Lung (tissue), 12 donors: Measurements from ENCODE around the gene XRCC5. TPM values are rescaled to one million over a fixed set of nuclear protein-coding genes. Genes with fewer than 3 reads are reported as not detected.

ENCODE experiments used
- ATAC-seq: fragments of 200-7000 bp; cut with Tn5 transposase; one replicate; pipeline ENCODE4 v1.9.1; 2020; ENCODE audit warnings: moderate number of reproducible peaks; ENCODE audit not compliant: insufficient read depth, low FRiP score
- DNase-seq, 3 donors: peaks; one replicate each; pipeline ENCODE4 v3.0.0-alpha.2; 2013 to 2017
- H3K27ac ChIP-seq, 2 donors: one replicate each; pipeline ENCODE4 v1.5.1; 2013; ENCODE audit warnings: mild to moderate bottlenecking in 2 of 2, moderate library complexity in 2 of 2, control low read depth in 1 of 2, inconsistent platforms in 1 of 2, low read depth in 1 of 2, low read length in 1 of 2
- H3K27me3 ChIP-seq, 3 donors: one replicate each; pipeline ENCODE4 v1.5.1; 2013; ENCODE audit warnings: low read length in 2 of 3; ENCODE audit not compliant: control insufficient read depth in 3 of 3, insufficient read depth in 3 of 3
- H3K36me3 ChIP-seq, 4 donors: one replicate each; pipeline ENCODE4 v1.5.1; 2013; ENCODE audit warnings: low read length in 4 of 4, mild to moderate bottlenecking in 1 of 4, moderate library complexity in 1 of 4; ENCODE audit not compliant: control insufficient read depth in 4 of 4, insufficient read depth in 4 of 4
- H3K4me1 ChIP-seq, 5 donors: one replicate each; pipeline ENCODE4 v1.5.1; 2013; ENCODE audit warnings: low read length in 5 of 5, mild to moderate bottlenecking in 2 of 5, moderate library complexity in 1 of 5; ENCODE audit not compliant: control insufficient read depth in 5 of 5, insufficient read depth in 5 of 5
- H3K4me3 ChIP-seq: one replicate; pipeline ENCODE4 v1.5.1; 2013; ENCODE audit warnings: mild to moderate bottlenecking, control low read depth, moderate library complexity
- H3K9ac ChIP-seq, 2 donors: one replicate each; pipeline ENCODE4 v1.5.1; 2013; ENCODE audit warnings: low read length in 2 of 2, control low read depth in 1 of 2; ENCODE audit not compliant: insufficient read depth in 1 of 2
- H3K9me3 ChIP-seq, 4 donors: one replicate each; pipeline ENCODE4 v1.5.1; 2013; ENCODE audit warnings: low read length in 3 of 4, mild to moderate bottlenecking in 1 of 4, moderate library complexity in 1 of 4; ENCODE audit not compliant: control insufficient read depth in 4 of 4, insufficient read depth in 3 of 4
- CTCF ChIP-seq: IDR thresholded peaks from 2 replicates; pipeline ENCODE4 v1.5.1; 2012; ENCODE audit warnings: mild to moderate bottlenecking; ENCODE audit errors: control extremely low read depth, extremely low read depth
- WGBS, 2 donors: extraction: QIAGEN DNeasy Blood & Tissue Kit; methylation state at CpG; one replicate each; pipeline ENCODE4 v1.1.7; 2013; 5-methylcytosine and 5-hydroxymethylcytosine counted together
- polyA plus RNA-seq, 2 donors: library from polyadenylated mRNA; stranded (reverse); fragments of 200-250 nt; gene quantifications; one replicate each; pipeline ENCODE4 v1.2.1, GENCODE V29; 2013
- total RNA-seq, 2 donors: library from RNA; depleted of rRNA in 1 of 2; stranded (reverse); fragments of >200 nt in 1 of 2; gene quantifications; one replicate each; pipeline ENCODE4 v1.2.1, GENCODE V29; 2014 to 2021
- donor health status: control.
- donor health status: control.
- donor health status: Bipolar disorder and iron deficiency.
- donor health status: healthy.
- donor health status: DM: yes; HTN: yes; CAD: no.

The XRCC5 gene
- total and polyA plus RNA-seq, 4 donors: 67.3 to 200 (median 144) TPM

- TF ChIP-seq CTCF: no peak
- H3K9ac ChIP-seq: no peak overlapping the region
- no peak overlapping the region for H3K27ac ChIP-seq
- DNase-seq (no peak), ATAC-seq (no peak)
- WGBS, 2 donors: 96 to 97% methylated on average over 9 of the region's 9 CpGs
- peaks cover 0 to 1% (median 0%) of the 10 kb centered on the region in 5 donors for H3K4me1 ChIP-seq
- no peaks in the 10 kb centered on the region for H3K9me3 ChIP-seq
- H3K27me3 ChIP-seq: no peaks in the 10 kb centered on the region
- no peak overlapping the region for H3K4me3 ChIP-seq
- no peaks in the 10 kb centered on the region for H3K36me3 ChIP-seq
Observed at GRCh38 chr2:216098421-216099334, 10.5 kb upstream of the XRCC5 start.

GRCh38 chr2:216101109-216101508 is 8.0 kb upstream of the XRCC5 start:
- ATAC-seq (no peak), DNase-seq (no peak)
- Histone ChIP-seq H3K9ac (no peak overlapping the region), H3K36me3 (no peaks in the 10 kb centered on the region), H3K9me3 (no peaks in the 10 kb centered on the region), H3K27me3 (no peaks in the 10 kb centered on the region), H3K4me1 (peaks cover 0 to 1% (median 0%) of the 10 kb centered on the region in 5 donors), H3K27ac (no peak overlapping the region), H3K4me3 (no peak overlapping the region)
- 84 to 85% methylated on average over 4 of the region's 4 CpGs for WGBS, 2 donors
- TF ChIP-seq CTCF: no peak

- no peaks in the 10 kb centered on the region for H3K27me3 ChIP-seq
- H3K36me3 ChIP-seq: no peaks in the 10 kb centered on the region
- peaks cover 0 to 2% (median 0%) of the 10 kb centered on the region in 5 donors for H3K4me1 ChIP-seq
- H3K4me3 ChIP-seq: no peak overlapping the region
- ATAC-seq (no peak), DNase-seq (no peak)
- no peak for TF ChIP-seq CTCF
- no peaks in the 10 kb centered on the region for H3K9me3 ChIP-seq
- no peak overlapping the region for H3K9ac ChIP-seq
- WGBS, 2 donors: 61 to 69% methylated on average over 1 of the region's 1 CpG
- no peak overlapping the region for H3K27ac ChIP-seq
Observed at GRCh38 chr2:216103213-216103612, 5.9 kb upstream of the XRCC5 start.
